Stimulated activated CD8-positive, alpha-beta memory T cell treated with anti-CD3 and anti-CD28 coated beads, Interleukin-15, amount 100 ng/mL, for 4 hours (primary cell): ENCODE results near the gene FNDC5.

Experiments
- DNase-seq, 2 donors: peaks; one replicate each; pipeline ENCODE4 v3.0.0-alpha.2; 2020; ENCODE audit warnings: low read depth in 2 of 2

Gene FNDC5

GRCh38 chr1:32897082-32898049, 26.7 kb upstream of the FNDC5 start:
- no peak for DNase-seq

DNA sequence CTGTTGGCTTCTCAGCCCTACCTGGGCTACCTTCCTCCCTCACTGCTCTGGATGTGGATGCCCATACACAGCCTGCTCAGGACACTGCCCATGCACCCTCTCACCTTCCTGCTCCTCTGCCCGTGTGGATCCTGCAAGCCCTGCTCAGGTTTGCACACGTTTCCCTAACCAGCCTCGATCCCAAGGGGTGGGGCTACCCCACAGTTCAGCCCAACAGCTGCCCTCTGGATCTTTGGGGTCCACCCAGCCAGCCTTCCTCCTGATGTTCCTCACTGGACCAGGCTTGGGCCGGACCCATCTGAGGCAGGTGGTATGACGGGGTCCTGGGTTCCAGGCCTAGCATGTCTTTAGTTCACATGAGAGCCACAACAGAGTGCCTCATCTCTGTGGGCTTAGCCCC, 25.7 kb upstream of the FNDC5 start:
- no peak for DNase-seq

DNA sequence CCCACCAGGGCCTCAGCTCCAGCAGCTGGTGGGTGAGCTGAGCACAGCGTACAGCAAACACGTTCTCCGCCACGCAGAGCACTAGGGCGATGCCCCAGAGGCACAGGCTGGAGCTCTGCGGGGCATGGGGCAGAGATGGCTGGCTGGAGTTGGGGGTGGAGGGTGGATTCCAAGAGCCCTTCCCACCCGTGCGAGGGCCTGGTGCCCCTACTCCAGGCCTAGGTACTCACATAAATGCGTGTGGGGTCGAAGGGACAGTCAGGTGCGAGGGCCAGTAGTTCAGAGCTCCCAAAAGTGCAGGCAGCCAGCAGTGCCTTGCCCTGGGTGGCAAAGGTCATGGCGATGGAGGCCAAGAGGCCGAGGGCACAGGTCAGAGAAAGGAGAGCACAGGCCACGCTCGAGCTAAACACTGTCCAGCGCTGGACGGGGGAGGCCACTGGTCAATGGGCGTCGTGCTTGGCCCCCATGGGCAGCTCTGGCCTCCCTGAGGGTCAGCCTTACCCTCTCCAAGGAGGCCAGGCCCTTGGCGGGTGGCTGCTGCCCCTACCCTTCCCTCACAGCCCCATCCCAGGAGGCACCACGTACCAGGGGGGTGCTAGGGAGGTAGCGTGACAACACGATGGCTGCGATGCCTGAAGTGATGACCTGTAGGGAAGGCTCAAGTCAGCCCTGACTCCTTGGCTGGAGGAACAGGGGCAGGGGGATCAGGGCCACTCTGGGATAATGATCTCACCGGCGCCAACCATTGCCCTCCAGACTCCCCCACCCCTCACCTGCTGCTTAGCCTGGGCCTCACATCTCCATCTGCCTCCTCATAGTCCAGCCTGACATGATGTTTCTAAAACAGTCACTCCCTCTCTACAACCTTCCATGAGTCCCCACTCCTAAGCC, 24.9 kb upstream of the FNDC5 start:
- no peak for DNase-seq

- no peak for DNase-seq
These were observed 24.0 kb upstream of the FNDC5 start for GRCh38 chr1:32894681-32895080.

GRCh38 chr1:32894019-32894600, 23.4 kb upstream of the FNDC5 start:
- DNase-seq = no peak

DNA sequence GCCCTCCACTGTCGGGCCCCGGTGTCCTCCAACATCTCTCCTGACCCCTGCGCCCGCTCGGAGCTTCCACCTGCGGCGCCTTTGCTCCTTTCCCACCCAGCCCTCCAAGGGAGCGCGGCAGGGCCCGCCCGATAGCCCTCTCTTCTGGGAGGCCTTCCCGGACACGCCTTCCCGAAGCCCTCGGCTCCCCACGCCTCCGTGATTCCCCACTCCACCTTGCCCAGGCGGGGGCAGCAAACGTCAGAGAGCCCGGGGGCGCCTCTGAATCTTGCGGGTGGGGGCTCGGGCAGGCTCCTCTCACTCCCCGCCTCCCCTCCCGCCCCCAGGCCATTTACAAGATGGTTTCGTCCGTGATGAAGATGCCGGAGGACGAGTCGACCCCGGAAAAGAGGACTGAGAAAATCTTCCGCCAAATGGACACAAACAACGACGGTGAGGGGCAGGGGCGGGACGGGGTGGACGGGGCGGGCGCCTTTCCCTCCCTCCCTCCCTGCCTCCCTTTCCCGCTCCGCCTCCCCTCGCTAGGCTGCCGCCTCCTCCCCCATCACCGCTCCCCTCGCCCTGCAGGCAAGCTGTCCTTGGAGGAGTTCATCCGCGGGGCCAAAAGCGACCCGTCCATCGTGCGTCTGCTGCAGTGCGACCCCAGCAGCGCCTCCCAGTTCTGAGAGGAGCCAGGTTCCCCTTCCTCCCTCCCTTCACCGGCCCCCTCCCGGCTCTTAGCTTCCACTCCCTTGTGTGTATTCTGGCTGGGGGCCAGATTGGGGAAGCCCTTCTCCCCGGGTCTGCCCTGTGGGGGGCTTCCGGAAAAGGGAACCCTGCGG, 22.7 kb upstream of the FNDC5 start:
- no peak for DNase-seq

- DNase-seq = no peak
These were observed 21.9 kb upstream of the FNDC5 start for GRCh38 chr1:32892368-32893197.

DNA sequence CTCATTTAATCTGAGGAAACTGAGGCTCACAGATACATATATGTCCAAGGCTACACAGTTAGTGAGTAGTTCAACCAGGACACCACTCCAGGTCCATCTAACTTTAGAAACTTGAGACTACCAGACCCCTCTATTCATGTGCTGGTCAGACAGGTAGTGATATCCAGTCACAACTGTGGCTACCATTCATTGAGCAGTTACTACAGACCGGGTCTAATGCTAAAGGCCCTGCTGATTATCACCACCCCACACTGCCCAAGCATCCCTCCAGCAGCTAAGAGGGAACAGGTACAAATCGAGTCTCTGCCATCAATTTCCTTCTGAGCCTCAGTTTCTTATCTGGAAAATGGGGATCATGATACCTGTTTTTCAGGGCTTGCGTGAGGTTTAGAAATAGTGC, 20.9 kb upstream of the FNDC5 start:
- no peak for DNase-seq

GRCh38 chr1:32891241-32891570, 20.5 kb upstream of the FNDC5 start:
- no peak for DNase-seq

- no peak for DNase-seq
These were observed 20.0 kb upstream of the FNDC5 start for GRCh38 chr1:32890516-32891240.

DNA sequence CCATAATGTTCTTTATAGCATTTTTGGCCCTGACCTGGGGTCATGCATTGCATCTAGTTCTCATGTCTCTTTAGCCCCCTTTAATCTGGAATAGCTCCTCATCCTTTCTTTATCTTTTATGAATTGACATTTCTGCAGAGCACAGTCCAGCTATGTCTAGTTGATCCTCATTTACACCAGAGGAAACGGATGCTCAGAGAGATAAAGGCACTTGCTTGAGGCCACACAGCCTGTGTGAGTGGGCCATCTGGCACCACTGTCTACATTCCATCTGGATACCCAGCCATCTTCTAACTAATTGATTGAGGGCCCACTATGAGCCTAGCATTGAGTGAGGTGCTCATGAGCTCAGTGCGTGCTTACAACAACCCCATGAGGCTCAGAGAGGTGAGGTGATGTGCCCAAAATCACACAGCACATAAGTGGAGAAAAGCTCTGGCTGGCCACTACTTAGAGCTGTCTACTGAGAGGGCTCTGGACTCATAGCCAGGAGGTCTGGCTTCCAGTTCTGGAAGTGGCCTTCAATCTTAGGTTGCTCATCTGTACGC, 19.1 kb upstream of the FNDC5 start:
- DNase-seq = no peak

DNA sequence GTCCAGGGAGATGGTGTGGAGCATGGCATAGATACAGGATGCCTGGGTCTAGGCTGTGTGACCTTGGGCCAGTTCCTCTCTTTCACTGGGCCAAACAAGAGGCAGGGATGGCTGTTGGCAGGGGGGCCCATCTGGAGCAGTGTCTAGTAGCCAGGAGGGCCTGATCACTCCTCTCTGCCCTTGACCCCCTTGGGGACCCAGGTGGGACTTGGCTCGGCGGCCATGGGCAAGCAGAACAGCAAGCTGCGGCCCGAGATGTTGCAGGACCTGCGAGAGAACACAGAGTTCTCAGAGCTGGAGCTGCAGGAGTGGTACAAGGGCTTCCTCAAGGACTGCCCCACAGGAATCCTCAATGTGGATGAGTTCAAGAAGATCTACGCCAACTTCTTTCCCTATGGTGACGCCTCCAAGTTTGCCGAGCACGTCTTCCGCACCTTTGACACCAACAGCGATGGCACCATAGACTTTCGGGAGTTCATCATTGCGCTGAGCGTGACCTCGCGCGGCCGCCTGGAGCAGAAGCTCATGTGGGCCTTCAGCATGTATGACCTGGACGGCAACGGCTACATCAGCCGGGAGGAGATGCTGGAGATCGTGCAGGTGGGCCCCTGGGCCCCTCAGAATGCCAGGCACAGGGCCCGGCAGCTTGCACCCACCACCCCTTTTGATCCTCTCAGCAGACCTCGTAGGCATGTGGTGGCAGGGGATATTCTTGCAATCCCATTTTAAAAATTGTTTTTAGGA, 18.1 kb upstream of the FNDC5 start:
- DNase-seq = no peak

DNA sequence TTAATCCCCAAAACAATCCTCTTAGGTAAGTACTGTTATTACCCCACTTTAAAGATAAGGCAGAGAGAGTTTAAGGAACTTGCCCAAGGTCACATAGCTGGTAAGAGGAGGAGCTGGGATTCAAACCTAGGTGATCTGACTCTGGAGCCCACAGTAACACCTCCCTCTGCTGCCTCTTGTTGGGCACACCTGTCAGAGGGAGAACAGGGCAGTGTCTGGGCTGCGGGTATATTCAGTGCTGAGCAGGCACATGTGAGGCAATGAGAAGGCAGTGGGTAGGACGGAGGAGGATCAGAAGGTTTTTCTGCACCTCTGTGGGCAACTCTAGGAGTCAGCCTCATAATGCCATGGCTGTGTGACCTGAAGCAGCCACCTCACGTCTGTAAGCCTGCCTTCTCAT, 17.4 kb upstream of the FNDC5 start:
- no peak for DNase-seq

DNA sequence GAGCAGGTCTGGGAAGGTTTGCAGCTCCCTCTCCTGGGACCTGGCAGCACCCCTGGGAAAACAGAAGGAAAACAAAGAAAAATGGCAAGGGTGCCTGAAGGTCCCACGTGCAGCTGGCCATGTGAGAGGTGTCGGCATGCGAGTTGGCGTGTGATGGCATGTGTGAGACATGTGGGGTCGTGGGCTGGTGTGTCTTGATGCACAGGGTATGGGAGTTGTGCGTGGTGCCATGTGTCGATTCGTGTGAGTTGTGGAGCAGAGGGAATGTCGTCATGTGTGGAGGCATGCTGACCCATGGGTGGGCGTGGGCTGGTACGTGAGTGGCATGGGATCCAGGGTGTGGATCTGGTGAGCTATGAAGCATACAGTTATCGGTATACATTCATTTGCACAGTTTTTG, 16.9 kb upstream of the FNDC5 start:
- DNase-seq = no peak

DNA sequence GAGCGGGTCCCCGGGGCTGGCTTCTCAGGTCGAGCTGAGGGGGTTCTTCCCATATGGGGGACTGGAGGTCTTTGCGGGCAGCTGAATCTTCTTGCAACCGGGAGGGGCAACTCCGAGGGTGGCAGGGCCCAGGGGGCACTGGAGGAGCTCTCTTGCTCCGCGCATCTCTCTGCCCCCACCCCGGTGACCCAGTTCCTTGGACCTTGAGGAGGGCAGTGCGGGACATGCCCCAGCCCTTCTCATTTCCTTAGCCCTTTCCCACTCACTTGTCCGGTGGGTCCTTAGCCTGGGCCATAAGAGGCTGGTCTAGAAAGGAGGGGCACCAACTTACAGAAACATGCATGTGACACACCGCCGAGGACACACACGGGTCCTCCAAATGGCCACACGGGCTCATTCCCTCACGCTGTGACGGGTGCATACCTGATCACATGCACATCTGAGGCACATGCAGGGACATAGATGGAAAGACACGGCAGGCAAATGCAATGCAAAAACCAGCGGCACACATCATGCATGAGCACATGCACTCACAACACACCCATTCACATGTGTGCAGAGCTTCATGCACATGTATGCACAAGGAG, 16.2 kb upstream of the FNDC5 start:
- no peak for DNase-seq

DNA sequence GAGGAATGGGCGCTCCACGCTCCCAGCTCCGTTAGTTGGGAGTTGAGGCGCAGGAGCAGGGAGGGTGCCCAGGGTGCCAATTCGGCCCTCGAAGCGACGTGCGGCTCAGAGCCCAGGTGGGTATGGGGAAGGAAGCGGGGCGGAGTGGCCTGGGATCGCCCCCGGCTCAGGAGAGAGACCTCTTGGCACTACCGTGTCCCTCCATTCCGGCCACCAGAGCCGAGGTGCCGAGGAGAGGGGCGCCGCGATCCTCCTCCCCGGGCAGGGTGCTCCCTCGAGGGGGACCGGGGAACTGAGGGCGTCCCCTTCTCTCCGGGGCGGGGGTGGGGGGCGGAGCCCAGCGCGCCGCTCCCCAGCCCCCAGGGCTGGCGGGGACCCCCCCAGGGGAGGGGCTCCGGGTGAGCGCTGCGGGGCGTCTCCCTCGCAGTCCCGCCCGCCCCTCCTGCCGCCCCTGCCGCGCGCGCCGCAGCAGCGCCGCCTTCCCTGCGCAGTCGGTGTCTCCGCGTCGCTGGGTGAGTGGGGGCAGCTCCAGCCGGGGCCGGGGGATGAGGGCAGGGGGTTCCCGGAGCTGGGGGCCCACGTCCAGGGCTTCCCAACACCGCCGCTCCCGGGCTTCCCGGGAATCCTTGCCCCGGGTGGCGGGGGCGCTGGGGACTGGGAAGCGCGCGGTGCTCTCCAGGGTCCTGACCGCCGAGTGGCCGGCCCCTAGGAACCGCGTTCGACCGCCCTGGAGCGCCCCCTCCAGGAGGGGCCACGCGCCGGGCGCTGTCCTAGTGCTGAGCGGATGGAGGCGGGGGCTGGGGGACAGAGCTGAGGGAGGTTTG, 15.5 kb upstream of the FNDC5 start, which contains the start of gene HPCA:
Gene HPCA (plus strand): TSS at position 488 of the 824 bp plus-strand sequence. CDS start 2,408 bp downstream, outside the sequence.
- DNase-seq = no peak

DNA sequence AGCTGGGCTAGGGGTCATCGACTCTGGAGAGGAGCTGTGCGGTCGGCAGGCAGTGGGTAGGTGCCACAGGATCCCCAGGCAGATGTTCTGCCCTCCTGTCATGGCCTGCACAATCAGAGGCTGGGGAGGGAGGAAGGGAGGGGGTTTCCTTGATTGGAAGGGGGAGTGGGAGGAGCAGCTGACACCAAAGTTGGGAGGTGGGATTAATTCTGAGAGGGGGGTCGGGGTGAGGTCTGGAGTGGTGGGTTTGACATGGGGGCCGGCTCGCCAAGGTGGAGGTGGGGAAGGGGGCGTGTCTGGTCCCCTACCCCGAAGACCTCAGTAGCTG, 14.9 kb upstream of the FNDC5 start:
- DNase-seq = no peak

- no peak for DNase-seq
These were observed 14.0 kb upstream of the FNDC5 start for GRCh38 chr1:32884726-32885125.
